ENCODE measurements around the gene MGAT5B. TPM values are rescaled to one million over a fixed set of nuclear protein-coding genes. Genes with fewer than 3 reads are reported as not detected.
A peak's percentile ranks its signal among the peaks of the same experiment; 100 is the strongest.

MGAT5B gene
- polyA plus RNA-seq, 4 donors = 0.81 to 3.0 (median 1.9) TPM

DNA sequence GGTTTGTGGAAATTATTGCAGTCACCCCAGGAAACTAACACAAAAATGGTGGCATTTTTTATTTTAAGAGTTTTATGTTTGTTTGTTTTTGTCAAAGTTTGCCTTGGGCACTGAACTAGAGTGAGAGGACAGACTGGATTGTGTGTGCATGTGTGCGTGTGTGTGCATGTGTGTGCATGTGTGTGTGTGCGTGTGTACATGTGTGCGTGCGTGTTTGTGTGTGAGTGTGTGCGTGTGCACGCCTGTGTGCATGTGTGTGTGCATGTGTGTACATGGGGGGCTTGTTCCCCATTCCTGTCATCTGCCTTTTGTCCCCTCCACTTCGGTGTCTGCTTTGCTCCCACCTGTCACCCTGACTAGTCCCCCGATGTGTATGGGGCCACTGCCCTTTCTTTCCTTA is 32.5 kb downstream of the MGAT5B start:
- no peak for DNase-seq (ENCODE audit: low read depth in 4 of 4, low spot score in 2 of 4)

GRCh38 chr17:76901542-76902197 is 33.5 kb downstream of the MGAT5B start:
- no peak for DNase-seq (ENCODE audit: low read depth in 4 of 4, low spot score in 2 of 4)

GRCh38 chr17:76902476-76902875 is 34.3 kb downstream of the MGAT5B start:
- no peak for DNase-seq (ENCODE audit: low read depth in 4 of 4, low spot score in 2 of 4)

- DNase-seq (ENCODE audit: low read depth in 4 of 4, low spot score in 2 of 4) = no peak
Measured at GRCh38 chr17:76903631-76904030, 35.4 kb downstream of the MGAT5B start.

DNA sequence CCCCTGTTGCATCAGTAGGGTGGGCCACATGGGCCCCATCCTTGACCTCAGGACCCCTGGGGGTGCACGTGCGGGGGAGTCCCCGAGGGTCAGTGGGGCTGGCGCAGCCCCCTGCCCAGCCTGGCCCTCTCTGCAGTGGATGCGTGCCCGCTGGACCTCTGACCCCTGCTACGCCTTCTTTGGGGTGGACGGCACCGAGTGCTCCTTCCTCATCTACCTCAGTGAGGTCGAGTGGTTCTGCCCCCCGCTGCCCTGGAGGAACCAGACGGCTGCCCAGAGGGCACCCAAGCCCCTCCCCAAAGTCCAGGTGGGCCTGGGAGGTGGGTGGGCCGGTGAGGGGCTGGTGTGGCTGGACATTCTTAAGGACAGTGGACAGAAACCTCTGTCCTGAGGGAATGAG is 35.9 kb downstream of the MGAT5B start:
- no peak for DNase-seq (ENCODE audit: low read depth in 4 of 4, low spot score in 2 of 4)

DNA sequence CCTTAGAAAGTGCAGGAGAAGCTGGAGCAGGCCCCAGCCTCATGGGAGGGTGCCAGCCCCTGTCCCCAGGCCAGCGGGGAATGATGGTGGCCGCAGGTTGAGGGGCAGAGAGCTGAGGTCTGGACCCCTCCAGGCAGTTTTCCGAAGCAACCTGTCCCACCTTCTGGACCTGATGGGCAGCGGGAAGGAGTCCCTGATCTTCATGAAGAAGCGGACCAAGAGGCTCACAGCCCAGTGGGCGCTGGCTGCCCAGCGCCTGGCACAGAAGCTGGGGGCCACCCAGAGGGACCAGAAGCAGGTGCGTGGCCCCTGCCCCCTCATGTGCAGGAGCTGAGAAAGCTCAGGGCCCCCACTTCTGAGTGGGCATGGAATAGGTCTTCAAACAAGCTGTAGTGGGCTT is 36.8 kb downstream of the MGAT5B start:
- no peak for DNase-seq (ENCODE audit: low read depth in 4 of 4, low spot score in 2 of 4)

GRCh38 chr17:76905836-76906235 is 37.6 kb downstream of the MGAT5B start:
- DNase-seq (ENCODE audit: low read depth in 4 of 4, low spot score in 2 of 4) = no peak

DNA sequence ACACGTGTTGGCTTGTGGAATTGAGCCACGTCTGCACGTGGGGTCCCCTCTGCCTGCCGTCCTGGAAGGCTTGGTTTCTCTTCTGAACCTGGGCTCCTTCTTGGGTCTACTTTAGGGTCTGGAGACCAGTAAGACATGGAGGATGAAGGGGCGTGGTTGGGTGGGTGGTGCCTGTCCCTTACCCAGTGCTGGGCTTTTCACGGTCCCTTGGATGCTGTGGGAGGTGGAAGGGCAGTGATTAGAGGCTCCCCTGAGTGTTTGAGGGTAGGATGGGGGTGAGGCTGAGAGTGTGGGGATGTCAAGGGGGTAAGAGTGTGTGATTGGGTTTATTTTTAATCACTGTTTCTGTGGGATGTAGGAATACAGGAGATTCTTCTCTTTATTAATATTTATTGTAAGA is 38.3 kb downstream of the MGAT5B start:
- no peak for DNase-seq (ENCODE audit: low read depth in 4 of 4, low spot score in 2 of 4)

GRCh38 chr17:76907352-76907751 is 39.1 kb downstream of the MGAT5B start:
- DNase-seq (ENCODE audit: low read depth in 4 of 4, low spot score in 2 of 4) = no peak

GRCh38 chr17:76909971-76910760 is 42.0 kb downstream of the MGAT5B start:
- DNase-seq (ENCODE audit: low read depth in 4 of 4, low spot score in 2 of 4) = peak in 3 of 4 donors; percentile 52 to 79 (median 64)

DNA sequence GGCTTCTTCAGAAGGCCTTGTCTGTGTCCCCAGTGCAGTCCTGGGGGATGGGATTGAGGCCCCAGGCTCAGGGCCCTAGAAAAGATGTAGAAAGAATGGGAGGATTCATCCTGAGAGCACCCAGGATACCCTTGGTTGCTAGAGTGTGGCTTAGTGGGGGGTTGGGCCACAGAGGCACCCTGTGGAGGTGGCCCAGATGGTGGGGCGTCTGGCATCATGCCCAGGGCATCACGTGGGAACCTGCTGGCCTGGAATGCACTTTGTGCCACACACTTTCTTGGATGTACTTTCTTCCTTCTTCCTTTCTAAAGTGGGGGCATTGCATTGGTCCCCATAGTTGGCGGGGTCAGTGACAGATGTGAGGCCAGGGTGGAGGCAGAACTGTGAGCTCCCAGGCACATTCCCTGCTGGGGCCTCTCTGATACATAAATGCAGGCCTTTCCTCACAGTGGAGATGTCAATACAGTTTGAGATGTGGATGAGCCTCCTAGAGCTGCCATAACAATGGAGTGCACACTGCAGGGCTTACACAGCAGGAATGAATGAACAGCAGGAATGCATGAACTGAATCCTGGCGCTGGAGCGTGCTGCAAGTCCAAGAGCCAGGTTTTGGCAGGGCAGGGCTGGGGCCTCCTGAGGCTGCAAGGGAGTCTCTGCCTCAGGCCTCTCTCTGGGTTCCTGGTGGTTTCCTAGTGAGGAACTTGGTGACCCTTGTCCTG is 43.3 kb downstream of the MGAT5B start:
- no peak for DNase-seq (ENCODE audit: low read depth in 4 of 4, low spot score in 2 of 4)

- peak in 1 of 4 donors; percentile 31 for DNase-seq (ENCODE audit: low read depth in 4 of 4, low spot score in 2 of 4)
Measured at GRCh38 chr17:76912421-76913164, 44.4 kb downstream of the MGAT5B start.

- no peak for DNase-seq (ENCODE audit: low read depth in 4 of 4, low spot score in 2 of 4)
Measured at GRCh38 chr17:76914937-76915336, 46.7 kb downstream of the MGAT5B start.

GRCh38 chr17:76915840-76916510 is 47.8 kb downstream of the MGAT5B start:
- no peak for DNase-seq (ENCODE audit: low read depth in 4 of 4, low spot score in 2 of 4)

DNA sequence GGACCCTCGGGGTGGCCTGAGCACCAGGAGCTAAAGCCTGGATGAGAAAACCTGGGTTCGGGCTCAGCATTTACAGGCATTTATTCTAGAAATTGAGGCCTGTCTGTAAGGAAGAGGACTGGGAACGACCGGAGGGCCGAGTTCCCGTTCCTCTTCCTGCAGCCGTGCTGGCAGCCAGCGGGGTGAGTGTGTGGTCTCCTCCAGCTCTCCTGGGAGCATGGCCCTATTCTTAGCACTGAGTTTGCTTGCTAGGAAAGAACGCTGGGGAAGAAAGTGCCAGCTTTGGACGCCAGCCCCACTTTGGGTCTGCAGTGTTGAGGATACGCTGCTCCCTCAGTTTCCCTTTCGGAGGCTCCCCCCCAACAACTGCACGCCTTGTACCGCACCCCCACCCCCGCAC is 49.6 kb downstream of the MGAT5B start:
- DNase-seq (ENCODE audit: low read depth in 4 of 4, low spot score in 2 of 4) = no peak

DNA sequence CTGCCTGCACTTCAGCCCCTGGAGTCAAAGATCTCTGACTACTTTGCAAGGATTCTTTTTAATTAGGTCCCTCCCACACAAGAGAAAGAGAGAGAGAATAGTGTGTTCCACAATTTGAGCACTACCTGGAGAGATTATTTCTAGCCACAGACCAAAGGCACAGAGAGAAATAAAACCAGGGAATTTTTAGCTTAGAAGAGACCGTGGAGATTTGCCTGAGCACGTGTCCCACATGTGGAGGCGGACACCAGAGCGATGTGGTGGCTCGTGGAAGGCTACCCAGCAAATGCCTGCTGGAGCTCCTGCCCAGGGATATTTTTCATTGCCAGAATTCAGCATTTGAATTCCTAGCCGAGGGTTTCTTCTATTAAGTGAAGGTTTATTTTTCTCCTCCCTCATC is 50.6 kb downstream of the MGAT5B start:
- DNase-seq (ENCODE audit: low read depth in 4 of 4, low spot score in 2 of 4) = no peak

DNA sequence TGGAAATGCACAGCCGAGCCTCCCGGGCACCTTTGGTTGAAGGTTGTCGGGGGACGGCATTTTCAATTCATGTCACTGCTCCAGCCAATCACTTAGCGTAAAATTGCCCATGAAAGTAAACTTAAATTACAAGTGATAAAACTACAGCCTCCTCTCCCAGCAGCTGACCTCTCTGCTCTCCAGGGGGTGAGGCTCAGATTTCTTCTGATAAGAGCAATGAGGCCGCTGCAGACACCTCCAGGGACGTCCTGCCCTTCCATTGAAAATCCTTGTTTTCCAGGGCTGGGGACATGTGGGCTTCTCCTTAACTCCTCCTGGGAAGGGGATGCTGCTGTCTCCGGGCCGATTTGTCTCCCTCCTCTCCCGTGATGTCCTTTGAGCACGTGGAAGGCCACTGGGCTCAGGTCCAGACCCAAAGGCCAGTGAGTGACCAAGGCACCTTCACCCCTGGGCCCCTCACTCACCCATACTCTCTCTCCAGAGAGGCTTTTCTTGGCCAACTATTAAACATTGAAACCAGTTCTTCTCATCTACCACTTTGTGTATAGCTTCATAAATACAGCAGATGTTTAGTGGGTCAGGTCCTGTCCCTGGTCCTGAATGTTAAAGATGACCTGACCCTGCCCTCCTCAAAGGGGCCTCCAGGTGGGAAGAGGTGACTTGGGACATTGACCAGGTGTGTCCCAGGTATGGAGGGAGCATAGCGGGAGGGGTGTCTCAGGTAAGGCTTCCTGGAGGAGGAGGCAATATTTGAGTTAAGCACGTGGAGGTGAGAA is 52.3 kb downstream of the MGAT5B start:
- no peak for DNase-seq (ENCODE audit: low read depth in 4 of 4, low spot score in 2 of 4)

DNA sequence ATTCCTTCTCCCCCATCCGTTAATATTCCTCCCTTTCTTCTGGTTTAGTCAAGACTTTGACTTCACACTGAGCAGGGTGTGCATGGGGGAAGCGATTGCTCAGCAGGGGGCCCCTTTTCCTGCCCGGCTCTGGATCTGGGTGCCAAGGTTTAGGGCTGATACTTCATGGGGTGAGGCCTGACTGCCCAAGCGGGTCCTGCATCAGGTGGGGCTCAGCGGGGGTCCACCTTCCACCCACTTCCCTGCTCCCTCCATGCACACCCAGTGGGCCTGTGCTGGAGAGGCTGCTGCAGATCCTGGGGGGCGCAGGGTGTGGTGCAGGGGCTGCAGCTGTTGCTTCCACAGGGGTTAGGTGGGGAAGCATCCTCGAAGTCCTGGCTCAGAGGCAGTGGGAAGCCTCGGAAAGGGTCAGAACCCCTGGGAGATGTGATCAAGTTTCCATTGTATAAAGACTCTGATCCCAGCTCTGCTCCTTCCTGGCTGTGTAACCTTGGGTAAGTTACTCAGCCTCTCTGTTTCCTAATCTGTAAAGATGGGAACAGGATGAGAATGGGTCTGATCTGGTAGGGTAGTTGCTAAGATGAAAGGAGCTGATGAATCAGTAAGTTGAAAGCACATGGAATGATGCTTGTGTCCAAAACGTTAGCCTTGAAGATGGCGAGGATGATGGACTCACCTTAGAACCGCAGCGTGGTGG is 53.3 kb downstream of the MGAT5B start:
- no peak for DNase-seq (ENCODE audit: low read depth in 4 of 4, low spot score in 2 of 4)

DNA sequence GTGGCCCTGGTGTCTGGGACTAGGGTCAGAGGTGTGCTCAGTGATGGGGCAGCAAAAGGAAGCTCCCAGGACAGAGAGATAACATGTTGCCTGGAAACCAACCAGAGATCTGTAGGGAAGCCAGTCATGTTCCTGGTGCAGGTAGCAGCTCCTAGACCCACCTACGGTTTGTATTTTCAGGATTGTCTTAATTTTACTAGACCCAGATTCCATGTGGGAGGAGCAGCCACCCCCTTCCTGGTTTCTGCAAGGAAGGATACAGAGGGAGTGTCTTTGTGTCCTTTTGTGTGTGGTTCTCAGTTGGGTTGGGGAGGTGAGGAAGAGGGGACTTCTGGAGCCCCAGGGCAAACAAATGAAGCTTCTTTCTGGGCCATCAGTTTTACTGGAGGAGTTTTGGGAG is 53.9 kb downstream of the MGAT5B start:
- no peak for DNase-seq (ENCODE audit: low read depth in 4 of 4, low spot score in 2 of 4)
